H1 (cell line): ENCODE measurements around the gene RIN3. TPM values are rescaled to one million over a fixed set of nuclear protein-coding genes. Genes with fewer than 3 reads are reported as not detected.

Source experiments
- CTCF ChIA-PET: fragments of 300-600 bp; sonication (Branson Sonifier 250); formaldehyde crosslinking; loops from one replicate; lab custom pipeline; 2021; ENCODE audit not compliant: partially characterized antibody; lab: Charles Lee
- POLR2A ChIA-PET: fragments of 300-600 bp; sonication (Branson Sonifier 250); formaldehyde crosslinking; loops from one replicate; lab custom pipeline; 2021; ENCODE audit warnings: inconsistent platforms; ENCODE audit not compliant: partially characterized antibody; lab: Charles Lee
- DNase-seq, 2 experiments: peaks; one replicate each; pipeline versions ENCODE4 v3.0.0 to v3.0.0-alpha.2; 2010 to 2022; ENCODE audit warnings: low spot score in 2 of 2, low read depth in 1 of 2, mixed read lengths in 1 of 2
- FAIRE-seq: peaks from 2 replicates; lab custom pipeline; 2011; peaks lifted over from hg19 to GRCh38; lab: Jason Lieb, UNC
- H2AFZ ChIP-seq: 2 replicates; pipeline ENCODE4 v1.8.1; 2012; ENCODE audit warnings: low read length, inconsistent platforms
- H2AK5ac ChIP-seq: 2 replicates; pipeline ENCODE4 v1.6.1; 2013; ENCODE audit warnings: low read depth, low read length
- H2BK120ac ChIP-seq: replicated peaks from 2 replicates; pipeline ENCODE3; 2013; ENCODE audit warnings: low read depth, low read length, inconsistent platforms
- H2BK12ac ChIP-seq: 2 replicates; pipeline ENCODE4 v1.6.1; 2013; ENCODE audit warnings: low read depth, low read length
- H2BK15ac ChIP-seq: 2 replicates; pipeline ENCODE4 v1.6.1; 2013; ENCODE audit warnings: low read length
- H2BK20ac ChIP-seq: 2 replicates; pipeline ENCODE4 v1.6.1; 2013; ENCODE audit warnings: low read length
- H2BK5ac ChIP-seq: 2 replicates; pipeline ENCODE4 v1.6.1; 2013; ENCODE audit warnings: low read depth, low read length
- H3K14ac ChIP-seq: 2 replicates; pipeline ENCODE4 v1.6.1; 2013; ENCODE audit warnings: inconsistent platforms; ENCODE audit not compliant: insufficient read length
- H3K18ac ChIP-seq: 2 replicates; pipeline ENCODE4 v1.6.1; 2013; ENCODE audit warnings: low read length; ENCODE audit errors: extremely low read depth
- H3K23ac ChIP-seq: 2 replicates; pipeline ENCODE4 v1.6.1; 2013; ENCODE audit warnings: inconsistent platforms; ENCODE audit not compliant: insufficient read length
- H3K23me2 ChIP-seq: 2 replicates; pipeline ENCODE4 v1.6.1; 2013; ENCODE audit warnings: low read depth, low read length
- H3K27ac ChIP-seq: 2 replicates; pipeline ENCODE4 v1.6.1; 2011; ENCODE audit warnings: low read depth, low read length, inconsistent platforms
- H3K27me3 ChIP-seq, 4 experiments: replicated peaks in 1 of 4; 1 replicate in 1 of 4; 2 replicates in 3 of 4; pipeline versions ENCODE4 v1.6.1 to v1.8.1; 2011 to 2013; ENCODE audit warnings: low read length in 3 of 4, mild to moderate bottlenecking in 3 of 4, inconsistent platforms in 2 of 4, mixed read lengths in 2 of 4, moderate library complexity in 1 of 4; ENCODE audit not compliant: control insufficient read depth in 3 of 4, insufficient read depth in 3 of 4; ENCODE audit errors: extremely low read depth in 1 of 4
- H3K36me3 ChIP-seq, 4 experiments: 2 replicates each; pipeline versions ENCODE4 v1.6.1 to v1.8.1; 2011 to 2013; ENCODE audit warnings: mild to moderate bottlenecking in 4 of 4, low read length in 3 of 4, moderate library complexity in 2 of 4, control low read depth in 1 of 4, inconsistent platforms in 1 of 4; ENCODE audit not compliant: insufficient read depth in 4 of 4, control insufficient read depth in 2 of 4
- H3K4ac ChIP-seq: replicated peaks from 2 replicates; pipeline ENCODE3; 2013; ENCODE audit warnings: low read length, low read depth, mixed read lengths, inconsistent platforms; ENCODE audit not compliant: insufficient read length
- H3K4me1 ChIP-seq, 4 experiments: replicated peaks in 1 of 4; 1 replicate in 1 of 4; 2 replicates in 3 of 4; pipeline versions ENCODE4 v1.6.1 to v1.8.1; 2011 to 2013; ENCODE audit warnings: low read length in 3 of 4, inconsistent platforms in 2 of 4, mixed read lengths in 1 of 4; ENCODE audit not compliant: insufficient read depth in 4 of 4, control insufficient read depth in 3 of 4
- H3K4me2 ChIP-seq, 2 experiments: 2 replicates each; pipeline versions ENCODE4 v1.6.1 to v1.8.1; 2011 to 2013; ENCODE audit warnings: low read depth in 2 of 2, low read length in 2 of 2, control low read depth in 1 of 2, inconsistent platforms in 1 of 2, mild to moderate bottlenecking in 1 of 2; ENCODE audit not compliant: insufficient read depth in 1 of 2
- H3K4me3 ChIP-seq, 4 experiments: fragments of 200-600, 300-600 bp in 1 of 4; sonication (generic), shearing (Covaris generic), sonication (Bioruptor Twin) in 1 of 4; 2 replicates each; pipeline versions ENCODE4 v1.5.1 to v1.8.1; 2011 to 2016; ENCODE audit warnings: low read length in 4 of 4, low read depth in 3 of 4, control low read depth in 2 of 4, inconsistent platforms in 2 of 4, mild to moderate bottlenecking in 2 of 4, mixed read lengths in 1 of 4, moderate library complexity in 1 of 4; ENCODE audit not compliant: insufficient read depth in 2 of 4; ENCODE audit errors: extremely low read depth in 1 of 4
- H3K56ac ChIP-seq: replicated peaks from 2 replicates; pipeline ENCODE3; 2013; ENCODE audit warnings: low read depth, mild to moderate bottlenecking, mixed read lengths, low read length, inconsistent platforms; ENCODE audit not compliant: insufficient read length
- H3K79me1 ChIP-seq: 2 replicates; pipeline ENCODE4 v1.6.1; 2013; ENCODE audit warnings: low read depth, low read length, control low read depth
- H3K79me2 ChIP-seq, 2 experiments: 2 replicates each; pipeline versions ENCODE4 v1.6.1 to v1.8.1; 2012 to 2013; ENCODE audit warnings: low read length in 2 of 2, mild to moderate bottlenecking in 2 of 2, inconsistent platforms in 1 of 2; ENCODE audit not compliant: insufficient read depth in 2 of 2, control insufficient read depth in 1 of 2
- H3K9ac ChIP-seq, 4 experiments: replicated peaks in 1 of 4; 1 replicate in 1 of 4; 2 replicates in 3 of 4; pipeline versions ENCODE4 v1.6.1 to v1.8.1; 2011 to 2013; ENCODE audit warnings: low read depth in 3 of 4, low read length in 3 of 4, control low read depth in 2 of 4, mild to moderate bottlenecking in 2 of 4, moderate library complexity in 2 of 4, inconsistent platforms in 1 of 4; ENCODE audit errors: extremely low read depth in 1 of 4
- H3K9me3 ChIP-seq, 2 experiments: 2 replicates each; pipeline versions ENCODE4 v1.6.1 to v1.8.1; 2012 to 2013; ENCODE audit warnings: mild to moderate bottlenecking in 2 of 2, moderate library complexity in 2 of 2, control low read depth in 1 of 2, inconsistent platforms in 1 of 2, low read depth in 1 of 2, low read length in 1 of 2, mixed read lengths in 1 of 2; ENCODE audit not compliant: insufficient read depth in 2 of 2
- H4K20me1 ChIP-seq, 2 experiments: replicated peaks in 1 of 2; 2 replicates each; pipeline versions ENCODE3 to v1.8.1; 2011 to 2013; ENCODE audit warnings: inconsistent platforms in 2 of 2, low read length in 2 of 2, mild to moderate bottlenecking in 1 of 2; ENCODE audit not compliant: insufficient read depth in 2 of 2, control insufficient read depth in 1 of 2
- H4K5ac ChIP-seq: 2 replicates; pipeline ENCODE4 v1.6.1; 2013; ENCODE audit warnings: low read length, low read depth, mixed read lengths, inconsistent platforms; ENCODE audit not compliant: insufficient read length
- H4K8ac ChIP-seq: 2 replicates; pipeline ENCODE4 v1.8.0; 2013; ENCODE audit warnings: mild to moderate bottlenecking, moderate library complexity, low read length, inconsistent platforms; ENCODE audit not compliant: insufficient read depth; ENCODE audit errors: extremely low read depth
- H4K91ac ChIP-seq: replicated peaks from 2 replicates; pipeline ENCODE3; 2013; ENCODE audit warnings: low read length, mixed read lengths, inconsistent platforms; ENCODE audit not compliant: insufficient read length
- KDM5A ChIP-seq: fragments of 200-600 bp; IDR thresholded peaks from 2 replicates; pipeline ENCODE4 v1.7.1; 2012; ENCODE audit warnings: mild to moderate bottlenecking, low read length, inconsistent platforms, mixed read lengths
- POLR2A ChIP-seq, 2 experiments: IDR thresholded peaks; 1 replicate in 1 of 2; 2 replicates in 1 of 2; pipeline ENCODE4 v1.6.1; 2011; ENCODE audit warnings: low read depth in 2 of 2, low read length in 2 of 2, mild to moderate bottlenecking in 2 of 2; ENCODE audit errors: control extremely low read depth in 1 of 2
- SP2 ChIP-seq: IDR thresholded peaks from 2 replicates; pipeline ENCODE4 v1.6.1; 2012; ENCODE audit warnings: mild to moderate bottlenecking, low read length, inconsistent platforms
- SP4 ChIP-seq: IDR thresholded peaks from 2 replicates; pipeline ENCODE4 v1.6.1; 2012; ENCODE audit warnings: low read length, inconsistent platforms
- WGBS, 2 experiments: shearing (Covaris generic) in 1 of 2; methylation state at CpG; one replicate each; pipeline versions ENCODE4 v1.1.6 to v1.1.7; 2013 to 2015; ENCODE audit warnings: low lambda C conversion rate in 2 of 2, mixed read lengths in 2 of 2, inconsistent platforms in 1 of 2, low coverage in 1 of 2, missing lambda C conversion rate in 1 of 2; ENCODE audit not compliant: insufficient replicate concordance in 2 of 2, insufficient coverage in 1 of 2, insufficient read length in 1 of 2; ENCODE audit errors: extremely low coverage in 1 of 2, missing lambda C conversion rate in 1 of 2; 5-methylcytosine and 5-hydroxymethylcytosine counted together
- polyA plus RNA-seq, 7 experiments: library from polyadenylated mRNA; depleted of rRNA in 3 of 7; stranded (reverse) in 5 of 7; unstranded in 2 of 7; fragments of >200 nt in 5 of 7; fragments of 200-250 nt in 2 of 7; gene quantifications; 1 replicate in 5 of 7; 2 replicates in 1 of 7; 4 replicates in 1 of 7; pipeline versions ENCODE4 v1.2.1 to v1.2.3, GENCODE V29; 2011 to 2013; ENCODE audit warnings: missing spikeins in 2 of 7, mixed read lengths in 2 of 7
- total RNA-seq: library from RNA; stranded (reverse); fragmentation: NEBNext Ultra II Directional; extraction: Animal tissue kit (Norgen Biotek cat#: 25700); gene quantifications from 2 replicates; pipeline ENCODE4 v1.2.1, GENCODE V29; 2021

The RIN3 gene
- total and polyA plus RNA-seq, 2 of the 8 experiments (the other 6 are each of a cell fraction or from before 2014, with no cell fraction given): 0.59 to 1.5 TPM

GRCh38 chr14:92641306-92641705 is 127.7 kb downstream of the RIN3 start:
- Histone ChIP-seq H4K91ac (no peak overlapping the region), H3K9ac (no peak overlapping the region), H2BK12ac (no peak overlapping the region), H3K27ac (no peak overlapping the region), H3K14ac (no peak overlapping the region), H3K9me3 (peaks cover 0 to 5% of the 10 kb centered on the region in 2 experiments; a peak in 1 of 4 replicates), H3K79me1 (no peaks in the 10 kb centered on the region), H3K18ac (no peak overlapping the region), H2BK120ac (no peak overlapping the region), H2AK5ac (no peak overlapping the region), H3K4me2 (no peak overlapping the region), H4K8ac (peak overlapping the region; percentile 57), H3K79me2 (no peaks in the 10 kb centered on the region), H3K36me3 (no peaks in the 10 kb centered on the region), H3K56ac (no peak overlapping the region), H2AFZ (no peak overlapping the region), H3K23ac (no peak overlapping the region), H3K4me1 (peaks cover 0 to 2% (median under 1%) of the 10 kb centered on the region in 4 experiments; a peak in 1 of 7 replicates), H3K4ac (no peak overlapping the region), H3K4me3 (no peak overlapping the region), H3K23me2 (no peaks in the 10 kb centered on the region), H2BK20ac (no peak overlapping the region), H4K5ac (no peak overlapping the region), H2BK5ac (no peak overlapping the region), H2BK15ac (no peak overlapping the region), H4K20me1 (no peaks in the 10 kb centered on the region), H3K27me3 (no peaks in the 10 kb centered on the region)
- 80% methylated on average over 6 of the region's 10 CpGs; no CpG with 5 or more reads in 1 of the 2 experiments for WGBS, 2 experiments
- DNase-seq (no peak), FAIRE-seq (no peak)
- ChIA-PET POLR2A (no interaction called here), CTCF (interaction anchor here (0.6 to 2.6 kb wide), 6 partner anchors 15 to 167 kb away, joined by 3 to 10 read pairs (median 3); no protein-coding TSS in a partner anchor)
- TF ChIP-seq SP4: no peak
- no peak for TF ChIP-seq SP2
- no peak for TF ChIP-seq KDM5A
- TF ChIP-seq POLR2A (IDR thresholded peaks at IDR 0.05; ENCODE audit: control extremely low read depth in 1 of 2, low read depth in 2 of 2, low read length in 2 of 2): no peak
